Chondrocyte (in vitro differentiated cells): Measurements from ENCODE around the gene AHR. TPM values are rescaled to one million over a fixed set of nuclear protein-coding genes. Genes with fewer than 3 reads are reported as not detected.
"Not testable (repeated sequence)": the region's sequence is repeated elsewhere in the genome, so short reads cannot be mapped to it uniquely, and the experiment has no call there.

Source experiments
- DNase-seq: peaks from one replicate; pipeline ENCODE4 v3.0.0; 2021; ENCODE audit warnings: mixed read lengths, low spot score
- H3K27ac Mint-ChIP-seq: one replicate; pipeline ENCODE4 v1.8.0; 2021; ENCODE audit warnings: mild to moderate bottlenecking, moderate library complexity, mixed read lengths; ENCODE audit not compliant: unreplicated experiment
- H3K27me3 Mint-ChIP-seq: 2 replicates; pipeline ENCODE4 v1.8.0; 2021; ENCODE audit warnings: low read depth, mixed read lengths
- H3K36me3 Mint-ChIP-seq: 2 replicates; pipeline ENCODE4 v1.8.0; 2021; ENCODE audit warnings: low read depth, mixed read lengths
- H3K4me1 Mint-ChIP-seq: 2 replicates; pipeline ENCODE4 v1.8.0; 2021; ENCODE audit warnings: low read depth, mild to moderate bottlenecking, mixed read lengths
- H3K4me3 Mint-ChIP-seq: one replicate; pipeline ENCODE4 v1.8.0; 2021; ENCODE audit warnings: mild to moderate bottlenecking, moderate library complexity, mixed read lengths; ENCODE audit not compliant: unreplicated experiment
- H3K9me3 Mint-ChIP-seq: 2 replicates; pipeline ENCODE4 v1.8.0; 2021; ENCODE audit warnings: low read depth, mixed read lengths
- total RNA-seq: library from RNA; stranded (reverse); gene quantifications from 3 replicates; pipeline ENCODE4 v1.2.1, GENCODE V29; 2021
- TF ChIP-seq, protein P1 (sequence below): fragments of 200-600 bp; sonication (generic); IDR thresholded peaks from 2 replicates; pipeline ENCODE4 v1.5.0; 2021; ENCODE audit warnings: antibody characterized with exemption, mild to moderate bottlenecking, moderate library complexity

Gene AHR
- total RNA-seq, 1 donor from 2014 or later, result 143 TPM

- Mint-ChIP-seq H3K36me3 (no peaks in the 10 kb centered on the region), H3K27me3 (no peaks in the 10 kb centered on the region), H3K27ac (no peak overlapping the region), H3K4me3 (no peak overlapping the region), H3K4me1 (peaks cover 11% of the 10 kb centered on the region), H3K9me3 (no peaks in the 10 kb centered on the region)
- TF ChIP-seq, protein P1, sequence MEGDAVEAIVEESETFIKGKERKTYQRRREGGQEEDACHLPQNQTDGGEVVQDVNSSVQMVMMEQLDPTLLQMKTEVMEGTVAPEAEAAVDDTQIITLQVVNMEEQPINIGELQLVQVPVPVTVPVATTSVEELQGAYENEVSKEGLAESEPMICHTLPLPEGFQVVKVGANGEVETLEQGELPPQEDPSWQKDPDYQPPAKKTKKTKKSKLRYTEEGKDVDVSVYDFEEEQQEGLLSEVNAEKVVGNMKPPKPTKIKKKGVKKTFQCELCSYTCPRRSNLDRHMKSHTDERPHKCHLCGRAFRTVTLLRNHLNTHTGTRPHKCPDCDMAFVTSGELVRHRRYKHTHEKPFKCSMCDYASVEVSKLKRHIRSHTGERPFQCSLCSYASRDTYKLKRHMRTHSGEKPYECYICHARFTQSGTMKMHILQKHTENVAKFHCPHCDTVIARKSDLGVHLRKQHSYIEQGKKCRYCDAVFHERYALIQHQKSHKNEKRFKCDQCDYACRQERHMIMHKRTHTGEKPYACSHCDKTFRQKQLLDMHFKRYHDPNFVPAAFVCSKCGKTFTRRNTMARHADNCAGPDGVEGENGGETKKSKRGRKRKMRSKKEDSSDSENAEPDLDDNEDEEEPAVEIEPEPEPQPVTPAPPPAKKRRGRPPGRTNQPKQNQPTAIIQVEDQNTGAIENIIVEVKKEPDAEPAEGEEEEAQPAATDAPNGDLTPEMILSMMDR, result no peak
- no peak for DNase-seq
These were observed 85.9 kb downstream of the AHR start for GRCh38 chr7:17384400-17384799.

- no peaks in the 10 kb centered on the region for H3K36me3 Mint-ChIP-seq
These were observed 87.2 kb downstream of the AHR start for GRCh38 chr7:17385612-17386011.

DNA sequence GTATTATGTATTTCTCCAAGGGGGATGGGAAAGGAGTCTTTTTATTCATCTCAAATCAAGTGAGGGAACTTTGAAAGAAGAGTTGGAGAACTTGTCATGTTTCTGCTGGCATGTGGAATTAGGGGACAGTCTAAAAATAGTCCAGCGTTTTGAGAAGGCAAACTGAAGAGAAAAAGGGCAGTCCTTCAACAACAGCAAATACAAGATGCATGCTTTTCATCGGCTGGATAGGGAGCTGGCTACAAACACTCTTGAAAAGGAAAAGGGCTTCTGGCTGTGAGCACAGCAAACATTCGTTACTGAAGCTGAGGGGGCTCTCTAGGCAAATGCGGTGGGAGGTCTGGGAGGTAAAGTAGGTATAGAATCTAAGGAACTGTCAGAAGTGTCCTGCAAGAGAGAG, 91.9 kb downstream of the AHR start:
- Mint-ChIP-seq H3K36me3 (peaks cover 4% of the 10 kb centered on the region), H3K27me3 (no peaks in the 10 kb centered on the region), H3K9me3 (peaks cover 16% of the 10 kb centered on the region), H3K4me1 (peaks cover 30% of the 10 kb centered on the region), H3K27ac (no peak overlapping the region), H3K4me3 (no peak overlapping the region)
- DNase-seq, result no peak
- TF ChIP-seq, protein P1, result no peak

More at GRCh38 chr7:17385612-17386011, 87.2 kb downstream of the AHR start:
- H3K4me3 Mint-ChIP-seq, result no peak overlapping the region
- no peak overlapping the region for H3K27ac Mint-ChIP-seq
- no peak for DNase-seq
- peaks cover 15% of the 10 kb centered on the region for H3K4me1 Mint-ChIP-seq
- H3K9me3 Mint-ChIP-seq, result no peaks in the 10 kb centered on the region
- TF ChIP-seq, protein P1, result no peak
- no peaks in the 10 kb centered on the region for H3K27me3 Mint-ChIP-seq

DNA sequence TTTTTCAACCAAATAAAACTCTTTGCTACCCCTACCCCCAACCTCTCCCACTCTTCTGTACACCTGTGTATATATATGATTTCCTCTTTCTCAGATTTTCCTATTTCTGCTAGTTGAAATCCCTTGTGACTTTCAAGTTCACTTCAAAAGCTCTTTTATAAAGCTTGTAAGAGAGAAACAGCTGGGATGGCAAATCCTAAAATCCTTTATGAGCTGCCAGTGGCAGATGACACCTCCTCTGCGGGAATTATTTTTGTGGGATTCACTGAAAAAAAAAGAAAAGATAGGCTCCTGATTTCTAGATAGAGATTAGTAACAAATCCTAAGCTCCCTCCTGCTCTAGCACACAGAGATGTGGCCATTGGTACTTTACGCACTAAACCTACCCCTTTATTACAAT, 92.9 kb downstream of the AHR start:
- Mint-ChIP-seq H3K9me3 (peaks cover 16% of the 10 kb centered on the region), H3K27me3 (no peaks in the 10 kb centered on the region), H3K27ac (no peak overlapping the region), H3K36me3 (peaks cover 4% of the 10 kb centered on the region), H3K4me1 (peaks cover 35% of the 10 kb centered on the region), H3K4me3 (no peak overlapping the region)
- DNase-seq, result no peak
- TF ChIP-seq, protein P1, result no peak

DNA sequence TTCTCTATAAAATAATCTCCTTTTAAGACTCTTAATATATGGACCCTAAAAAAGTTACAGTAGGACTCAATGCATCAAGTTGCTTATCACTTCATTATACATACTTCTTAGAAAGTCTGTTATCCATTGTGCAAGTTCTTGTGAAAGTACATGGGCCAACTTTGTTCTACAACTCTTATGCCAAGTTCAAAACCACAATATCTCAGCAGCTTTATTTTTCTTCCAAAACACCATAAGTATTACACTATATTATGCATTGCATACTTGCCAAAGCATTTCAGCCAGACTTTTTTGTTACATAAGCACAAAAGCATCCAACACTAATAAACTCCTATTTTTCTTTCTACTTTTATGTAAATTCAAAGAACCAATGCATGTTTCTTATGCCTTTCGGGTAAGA, 94.4 kb downstream of the AHR start:
- H3K27me3 Mint-ChIP-seq, result no peaks in the 10 kb centered on the region
- no peak overlapping the region for H3K4me3 Mint-ChIP-seq
- peaks cover 41% of the 10 kb centered on the region for H3K4me1 Mint-ChIP-seq
- no peak for DNase-seq
- H3K9me3 Mint-ChIP-seq, result peaks cover 16% of the 10 kb centered on the region
- H3K27ac Mint-ChIP-seq, result peak overlapping the region; percentile 5
- TF ChIP-seq, protein P1, result no peak
- peaks cover 4% of the 10 kb centered on the region for H3K36me3 Mint-ChIP-seq

DNA sequence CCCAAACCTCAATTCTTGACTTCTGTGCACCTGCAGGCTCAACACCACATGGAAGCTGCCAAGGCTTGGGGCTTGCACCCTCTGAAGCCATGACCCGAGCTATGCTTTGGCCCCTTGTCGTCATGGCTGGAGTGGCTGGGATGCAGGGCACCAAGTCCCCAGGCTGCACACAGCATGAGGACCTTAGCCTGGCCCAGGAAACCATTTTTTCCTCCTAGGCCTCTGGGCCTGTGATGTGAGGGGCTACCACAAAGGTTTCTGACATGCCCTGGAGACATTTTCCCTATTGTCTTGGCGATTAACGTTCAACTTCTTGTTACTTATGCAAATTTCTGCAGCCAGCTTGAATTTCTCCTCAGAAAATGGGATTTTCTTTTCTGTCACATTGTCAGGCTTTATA, 96.1 kb downstream of the AHR start:
- H3K4me3 Mint-ChIP-seq, H3K27me3 Mint-ChIP-seq, H3K27ac Mint-ChIP-seq, H3K36me3 Mint-ChIP-seq, DNase-seq: not testable (repeated sequence)
- peaks cover 41% of the 10 kb centered on the region for H3K4me1 Mint-ChIP-seq
- peaks cover 16% of the 10 kb centered on the region for H3K9me3 Mint-ChIP-seq
